ENCODE measurements around the gene TEKT1. TPM values are rescaled to one million over a fixed set of nuclear protein-coding genes. Genes with fewer than 3 reads are reported as not detected.

TEKT1 gene
- total RNA-seq, 2 experiments from 2014 or later: not detected

- peak overlapping the region; percentile 88 for H3K4me3 Mint-ChIP-seq
- peak overlapping the region; percentile 95 for H3K27ac Mint-ChIP-seq
- H3K36me3 Mint-ChIP-seq: peaks cover 23% of the 10 kb centered on the region
- H3K27me3 Mint-ChIP-seq: no peaks in the 10 kb centered on the region
- peaks cover 48% of the 10 kb centered on the region for H3K4me1 Mint-ChIP-seq
- H3K9me3 Mint-ChIP-seq: no peaks in the 10 kb centered on the region
- DNase-seq: no peak
Measured at GRCh38 chr17:6756425-6757031, 75.0 kb downstream of the TEKT1 start.

DNA sequence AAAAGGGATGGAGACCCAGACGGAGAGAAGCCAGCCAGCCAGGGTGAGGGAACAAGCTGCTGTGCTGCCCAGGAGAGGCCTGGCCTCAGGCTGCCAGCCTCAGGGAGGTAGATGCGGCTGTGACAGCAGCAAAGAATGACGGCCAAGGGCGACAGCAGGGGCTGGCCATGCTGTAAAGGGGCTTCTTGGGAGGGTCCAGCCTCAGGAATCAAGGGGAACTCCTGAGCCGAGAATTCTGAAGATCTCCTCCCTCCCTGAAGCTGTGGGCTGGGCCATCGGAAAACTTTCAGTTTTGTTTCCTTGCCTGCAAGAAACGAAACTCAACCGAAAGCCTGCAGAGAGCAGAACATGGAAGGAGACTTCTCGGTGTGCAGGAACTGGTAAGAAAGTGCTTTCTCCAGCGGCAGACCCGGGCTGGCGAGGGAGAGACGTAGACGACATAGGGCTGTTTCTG, 75.8 kb downstream of the TEKT1 start, which contains the start of gene XAF1:
TSS of gene XAF1 (plus strand) at position 316 of the 454 bp plus-strand sequence. CDS start at position 349, 33 bp downstream.
- Mint-ChIP-seq H3K27me3 (no peaks in the 10 kb centered on the region), H3K9me3 (no peaks in the 10 kb centered on the region), H3K36me3 (peaks cover 20% of the 10 kb centered on the region), H3K27ac (peak within 1 kb of the TSS; percentile 95), H3K4me1 (peaks cover 48% of the 10 kb centered on the region), H3K4me3 (peak within 1 kb of the TSS; percentile 88)
- peak; percentile 62 for DNase-seq

DNA sequence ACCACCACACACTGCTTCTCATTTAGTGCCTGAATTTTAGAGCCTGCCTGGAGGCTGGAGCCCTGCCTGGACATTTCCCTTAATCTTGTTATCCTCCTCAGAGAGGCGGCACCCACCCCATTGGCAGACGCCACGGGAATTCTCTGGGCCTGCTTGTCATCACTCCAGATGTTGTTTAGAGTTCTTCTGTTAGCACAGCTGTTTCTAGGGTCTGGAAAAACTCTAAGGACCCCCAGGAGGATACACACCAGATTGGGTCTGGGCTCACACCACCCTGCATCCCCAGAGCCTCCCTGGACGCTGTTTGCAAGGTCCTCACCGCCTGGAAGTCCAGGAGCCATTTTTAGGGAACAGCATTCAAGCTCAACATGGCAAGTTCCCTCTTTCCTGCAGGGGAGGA, 76.2 kb downstream of the TEKT1 start:
- peaks cover 48% of the 10 kb centered on the region for H3K4me1 Mint-ChIP-seq
- no peaks in the 10 kb centered on the region for H3K27me3 Mint-ChIP-seq
- no peak for DNase-seq
- H3K27ac Mint-ChIP-seq: peak overlapping the region; percentile 95
- peaks cover 15% of the 10 kb centered on the region for H3K36me3 Mint-ChIP-seq
- H3K9me3 Mint-ChIP-seq: no peaks in the 10 kb centered on the region
- H3K4me3 Mint-ChIP-seq: peak overlapping the region; percentile 88

- Mint-ChIP-seq H3K27me3 (no peaks in the 10 kb centered on the region), H3K4me1 (peaks cover 48% of the 10 kb centered on the region), H3K27ac (peak overlapping the region; percentile 83), H3K36me3 (peaks cover 11% of the 10 kb centered on the region), H3K9me3 (peaks cover 5% of the 10 kb centered on the region), H3K4me3 (no peak overlapping the region)
- DNase-seq: no peak
Measured at GRCh38 chr17:6753546-6753945, 78.0 kb downstream of the TEKT1 start.

DNA sequence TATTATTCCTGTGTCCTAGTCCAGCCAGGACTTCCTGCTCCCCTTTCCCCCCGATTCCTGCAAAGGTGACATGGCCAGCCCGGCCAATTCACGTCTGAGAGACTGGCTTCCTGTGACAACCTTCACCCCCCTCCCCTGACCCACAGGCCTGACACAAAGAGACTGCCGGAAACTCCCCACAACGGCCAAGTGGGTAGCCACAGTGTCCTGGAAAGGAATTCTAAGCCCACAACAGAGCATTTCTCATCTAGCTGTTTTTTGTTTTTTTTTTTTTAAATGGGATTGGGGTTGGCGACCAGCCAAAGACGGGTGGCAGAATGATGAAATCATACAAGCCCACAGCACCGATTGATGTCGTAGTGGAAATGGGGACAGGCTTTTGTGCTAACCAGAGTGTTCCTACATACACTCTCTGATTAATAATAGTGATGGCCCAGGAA, 78.5 kb downstream of the TEKT1 start:
- peaks cover 5% of the 10 kb centered on the region for H3K9me3 Mint-ChIP-seq
- peak overlapping the region; percentile 83 for H3K27ac Mint-ChIP-seq
- no peaks in the 10 kb centered on the region for H3K27me3 Mint-ChIP-seq
- peaks cover 45% of the 10 kb centered on the region for H3K4me1 Mint-ChIP-seq
- DNase-seq: peak; percentile 52
- peak overlapping the region; percentile 19 for H3K4me3 Mint-ChIP-seq
- peaks cover 6% of the 10 kb centered on the region for H3K36me3 Mint-ChIP-seq

DNA sequence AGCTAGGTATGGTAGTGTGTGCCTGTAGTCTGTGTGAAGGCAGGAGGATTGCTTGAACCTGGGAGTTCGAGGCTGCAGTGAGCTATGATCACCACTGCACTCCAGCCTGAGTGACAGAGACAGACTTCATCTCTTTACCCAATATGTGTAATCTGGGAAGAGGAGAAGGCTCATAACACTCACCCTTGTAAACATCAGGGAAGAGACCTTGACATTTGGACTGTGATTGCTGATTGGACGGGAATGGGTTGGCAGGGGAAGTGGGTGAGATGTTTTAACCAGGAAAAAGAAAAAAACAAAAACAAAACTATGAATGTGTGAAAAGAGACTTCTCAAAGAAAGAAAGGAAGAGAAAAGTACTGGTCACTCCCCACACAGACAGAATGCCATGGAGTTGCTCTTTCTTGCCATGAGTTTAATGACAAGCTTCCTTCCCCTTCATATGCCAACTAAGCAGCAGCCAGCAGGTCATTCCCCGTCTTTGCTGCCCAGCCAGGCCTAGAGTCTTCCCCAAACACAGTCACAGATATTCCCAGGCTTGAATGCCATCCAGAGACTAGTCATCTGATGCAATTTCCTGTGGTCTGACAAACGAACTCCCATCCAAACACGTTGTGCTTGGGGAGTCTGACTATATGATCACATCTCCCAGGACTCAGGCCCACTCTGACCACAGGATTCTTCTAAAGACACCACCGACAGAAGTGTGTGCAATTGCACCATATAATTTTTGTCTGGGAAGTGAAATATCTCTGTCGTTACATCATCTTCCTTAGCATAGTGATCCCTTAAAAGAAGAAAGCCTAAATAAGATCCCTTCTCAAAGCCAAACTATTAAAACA, 79.2 kb downstream of the TEKT1 start:
- Mint-ChIP-seq H3K27ac (peak overlapping the region; percentile 83), H3K9me3 (peaks cover 5% of the 10 kb centered on the region), H3K4me3 (no peak overlapping the region)

DNA sequence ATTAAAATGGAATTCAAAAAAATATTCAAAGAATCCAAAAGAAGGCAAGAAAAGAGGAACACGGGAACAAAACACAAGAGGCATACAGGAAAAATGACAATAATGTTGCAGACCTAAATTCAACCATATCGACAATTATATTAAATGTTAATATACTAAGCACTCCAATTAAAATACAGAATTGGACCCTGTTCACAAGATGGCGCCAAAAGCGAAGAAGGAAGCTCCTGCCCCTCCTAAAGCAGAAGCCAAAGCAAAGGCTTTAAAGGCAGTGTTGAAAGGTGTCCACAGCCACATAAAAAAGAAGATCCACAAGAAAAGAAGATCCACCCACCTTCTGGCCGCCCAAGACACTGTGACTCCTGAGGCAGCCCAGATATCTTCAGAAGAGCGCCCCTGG, 82.0 kb downstream of the TEKT1 start:
- Mint-ChIP-seq H3K27ac (no peak overlapping the region), H3K27me3 (peaks cover 5% of the 10 kb centered on the region), H3K9me3 (peaks cover 5% of the 10 kb centered on the region), H3K36me3 (no peaks in the 10 kb centered on the region), H3K4me1 (peaks cover 21% of the 10 kb centered on the region), H3K4me3 (no peak overlapping the region)
- DNase-seq: no peak

More for the DNA sequence above, 79.2 kb downstream of the TEKT1 start:
- no peak for DNase-seq
- Mint-ChIP-seq H3K27me3 (no peaks in the 10 kb centered on the region), H3K4me1 (peaks cover 39% of the 10 kb centered on the region), H3K36me3 (peaks cover 4% of the 10 kb centered on the region)

GRCh38 chr17:6748617-6749016, 82.9 kb downstream of the TEKT1 start:
- Mint-ChIP-seq H3K36me3 (no peaks in the 10 kb centered on the region), H3K4me1 (peaks cover 18% of the 10 kb centered on the region), H3K9me3 (peaks cover 5% of the 10 kb centered on the region), H3K27me3 (peaks cover 5% of the 10 kb centered on the region), H3K4me3 (no peak overlapping the region), H3K27ac (no peak overlapping the region)
- no peak for DNase-seq

Other genes starting within 250 kb of the TEKT1 start
- 10 to 100 TPM; 14.8 to 15.8 TPM for gene KIAA0753, start 191.0 kb downstream of the TEKT1 start, total RNA-seq
- 100 to 1,000 TPM; 127 to 128 TPM for gene TXNDC17, start 190.7 kb downstream of the TEKT1 start, total RNA-seq
- 10 to 100 TPM; 20.1 to 21.6 TPM for gene MED31, start 180.1 kb downstream of the TEKT1 start, total RNA-seq
- gene C17orf100, start 180.0 kb downstream of the TEKT1 start, total RNA-seq: 1 to 10 TPM; 1.4 to 1.8 TPM
- not detected for gene SLC13A5, start 118.4 kb downstream of the TEKT1 start, total RNA-seq
- gene XAF1, start 75.7 kb downstream of the TEKT1 start, total RNA-seq: 10 to 100 TPM; 54.0 to 54.1 TPM
- not detected for gene FBXO39, start 55.5 kb downstream of the TEKT1 start, total RNA-seq
- not detected for gene ALOX12, start 164.3 kb upstream of the TEKT1 start, total RNA-seq
- gene RNASEK, start 180.9 kb upstream of the TEKT1 start, total RNA-seq: 10 to 100 TPM; 90.6 to 98.6 TPM
- 1 to 10 TPM in 1 of 2 experiments, under 1 TPM in 1; 0.85 to 1.0 TPM for gene BCL6B, start 191.3 kb upstream of the TEKT1 start, total RNA-seq
- gene SLC16A13, start 204.3 kb upstream of the TEKT1 start, total RNA-seq: 1 to 10 TPM; 5.2 to 6.2 TPM
- gene SLC16A11, start 212.4 kb upstream of the TEKT1 start, total RNA-seq: 1 to 10 TPM; 1.5 to 1.8 TPM
- not detected for gene CLEC10A, start 248.5 kb upstream of the TEKT1 start, total RNA-seq